Stimulated activated naive CD8-positive, alpha-beta T cell treated with anti-CD3 and anti-CD28 coated beads, Interleukin-15, Interleukin-2, amounts not matched to agents 100 ng/mL and 50 ng/mL, for 24 hours (primary cell): Measurements from ENCODE around the gene MYOC.
A peak's percentile ranks its signal among the peaks of the same experiment; 100 is the strongest.

Source experiments
- H3K27ac Mint-ChIP-seq: one replicate; pipeline ENCODE4 v1.8.0; 2021; ENCODE audit warnings: mild to moderate bottlenecking, mixed read lengths
- H3K27me3 Mint-ChIP-seq: one replicate; pipeline ENCODE4 v1.8.0; 2021; ENCODE audit warnings: mixed read lengths
- H3K36me3 Mint-ChIP-seq: one replicate; pipeline ENCODE4 v1.8.0; 2021; ENCODE audit warnings: low read depth, mixed read lengths
- H3K4me1 Mint-ChIP-seq: one replicate; pipeline ENCODE4 v1.8.0; 2021; ENCODE audit warnings: low read depth, mixed read lengths
- H3K4me3 Mint-ChIP-seq: one replicate; pipeline ENCODE4 v1.8.0; 2021; ENCODE audit warnings: mild to moderate bottlenecking, mixed read lengths
- H3K9me3 Mint-ChIP-seq: one replicate; pipeline ENCODE4 v1.8.0; 2021; ENCODE audit warnings: mixed read lengths

The MYOC gene

DNA sequence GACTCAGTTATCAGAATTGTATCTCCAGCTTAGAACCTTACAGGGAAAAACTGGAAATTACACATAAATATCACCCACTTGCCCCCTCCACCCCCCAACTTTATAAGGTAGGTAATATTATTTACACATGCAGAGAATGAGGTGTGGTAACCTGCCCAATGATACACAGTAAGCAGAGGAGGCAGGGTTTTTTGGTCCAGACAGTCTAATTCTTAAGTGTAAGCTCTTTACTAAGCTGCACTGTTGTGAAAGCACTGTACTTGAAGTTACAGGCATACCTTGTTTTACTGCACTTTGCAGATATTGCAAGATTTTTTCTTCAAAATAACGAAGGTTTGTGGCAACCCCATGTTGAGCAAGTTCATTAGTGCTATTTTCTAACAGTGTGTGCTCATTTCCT is 55.3 kb downstream of the MYOC start:
- peaks cover 26% of the 10 kb centered on the region for H3K36me3 Mint-ChIP-seq
- no peak overlapping the region for H3K4me3 Mint-ChIP-seq
- H3K9me3 Mint-ChIP-seq = no peaks in the 10 kb centered on the region
- H3K27ac Mint-ChIP-seq = no peak overlapping the region
- H3K4me1 Mint-ChIP-seq = peaks cover 8% of the 10 kb centered on the region
- H3K27me3 Mint-ChIP-seq = no peaks in the 10 kb centered on the region

GRCh38 chr1:171596705-171597104 is 55.8 kb downstream of the MYOC start:
- Mint-ChIP-seq H3K27ac (peak overlapping the region; percentile 53), H3K4me3 (no peak overlapping the region), H3K27me3 (no peaks in the 10 kb centered on the region), H3K9me3 (no peaks in the 10 kb centered on the region), H3K36me3 (peaks cover 29% of the 10 kb centered on the region), H3K4me1 (peaks cover 8% of the 10 kb centered on the region)

DNA sequence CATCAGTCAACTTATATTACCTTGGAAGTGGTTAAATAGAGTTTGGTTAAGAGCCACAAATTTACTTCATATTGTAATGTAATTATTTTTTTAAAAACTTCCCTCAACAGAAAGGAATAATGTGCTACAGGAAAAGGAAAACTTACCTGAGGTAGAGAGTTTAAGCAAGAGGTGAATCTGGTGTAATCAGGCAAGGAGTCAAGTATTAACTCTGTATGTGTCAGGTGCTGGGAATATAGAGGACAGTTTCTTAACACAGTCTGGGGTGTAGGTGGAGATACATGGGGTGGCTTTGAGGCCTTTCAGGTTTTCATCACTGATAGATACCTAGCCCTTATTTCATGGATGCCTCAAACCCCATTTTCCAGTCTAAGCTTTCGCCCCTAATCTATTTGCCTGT is 56.4 kb downstream of the MYOC start:
- Mint-ChIP-seq H3K4me3 (no peak overlapping the region), H3K36me3 (peaks cover 35% of the 10 kb centered on the region), H3K27me3 (no peaks in the 10 kb centered on the region), H3K9me3 (no peaks in the 10 kb centered on the region), H3K4me1 (peaks cover 6% of the 10 kb centered on the region), H3K27ac (no peak overlapping the region)

- Mint-ChIP-seq H3K27me3 (no peaks in the 10 kb centered on the region), H3K9me3 (no peaks in the 10 kb centered on the region), H3K27ac (no peak overlapping the region), H3K36me3 (peaks cover 43% of the 10 kb centered on the region), H3K4me3 (no peak overlapping the region), H3K4me1 (peaks cover 4% of the 10 kb centered on the region)
Observed at GRCh38 chr1:171595324-171595723, 57.2 kb downstream of the MYOC start.

DNA sequence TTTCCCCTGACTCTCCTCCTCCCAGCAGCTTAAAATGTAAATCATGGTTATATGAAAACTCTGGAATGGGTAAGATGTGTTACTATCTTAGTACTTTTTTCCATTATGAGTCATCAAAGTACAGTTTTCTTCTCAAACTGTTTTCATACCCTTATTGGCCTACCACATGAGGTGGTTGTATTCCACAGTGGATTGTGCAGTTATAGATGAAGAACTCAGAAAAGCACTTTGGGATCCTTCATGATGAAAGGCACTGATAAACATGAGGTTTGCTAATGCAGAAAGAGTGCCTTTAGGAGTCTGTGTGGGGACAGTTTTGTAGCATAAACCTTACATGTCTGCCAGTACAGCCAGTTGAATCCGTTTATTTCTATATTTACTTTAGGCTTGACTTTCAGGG is 62.5 kb downstream of the MYOC start:
- Mint-ChIP-seq H3K27me3 (no peaks in the 10 kb centered on the region), H3K4me1 (peaks cover 17% of the 10 kb centered on the region), H3K9me3 (no peaks in the 10 kb centered on the region), H3K4me3 (no peak overlapping the region), H3K27ac (peak overlapping the region; percentile 94), H3K36me3 (peaks cover 78% of the 10 kb centered on the region)

GRCh38 chr1:171588230-171588629 is 64.3 kb downstream of the MYOC start:
- Mint-ChIP-seq H3K4me1 (peaks cover 17% of the 10 kb centered on the region), H3K36me3 (peaks cover 89% of the 10 kb centered on the region), H3K27ac (peak overlapping the region; percentile 45), H3K9me3 (no peaks in the 10 kb centered on the region), H3K27me3 (no peaks in the 10 kb centered on the region), H3K4me3 (no peak overlapping the region)

- peaks cover 82% of the 10 kb centered on the region for H3K36me3 Mint-ChIP-seq
- H3K4me3 Mint-ChIP-seq = no peak overlapping the region
- H3K27ac Mint-ChIP-seq = peak overlapping the region; percentile 16
- no peaks in the 10 kb centered on the region for H3K27me3 Mint-ChIP-seq
- H3K4me1 Mint-ChIP-seq = peaks cover 28% of the 10 kb centered on the region
- H3K9me3 Mint-ChIP-seq = no peaks in the 10 kb centered on the region
Observed at GRCh38 chr1:171585715-171586114, 66.8 kb downstream of the MYOC start.
